ENCODE results near the gene KAZN.

DNA sequence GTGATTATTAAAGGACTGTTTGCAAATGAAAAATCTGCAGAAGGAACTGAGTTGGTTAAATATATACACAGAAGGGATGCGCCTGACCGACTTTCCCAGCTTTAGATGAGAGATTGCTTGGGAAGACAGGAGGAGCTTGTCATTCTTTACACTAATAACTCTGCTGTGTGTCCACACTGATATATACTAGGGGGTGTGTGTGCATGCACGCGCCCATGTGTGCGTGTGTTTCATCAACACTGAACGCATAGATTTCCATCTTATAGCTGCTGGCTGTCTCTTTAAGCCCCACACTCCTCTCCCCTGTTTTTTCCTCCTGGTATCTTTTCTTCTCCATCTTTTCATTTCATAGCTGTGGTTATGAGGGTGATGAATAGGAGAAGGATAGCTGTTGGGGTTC, 6.9 kb upstream of the KAZN start:
- no peak for TF ChIP-seq CTCF (IDR thresholded peaks at IDR 0.05)
- no peak for TF ChIP-seq POLR2A (IDR thresholded peaks at IDR 0.05)
